SH-SY5Y (cell line): Measurements from ENCODE around the gene MICAL3.

Source experiments
- GATA2 ChIP-seq: IDR thresholded peaks from 2 replicates; pipeline ENCODE4 v1.6.1; 2011; ENCODE audit warnings: mild to moderate bottlenecking, low read depth, low read length
- GATA3 ChIP-seq: IDR thresholded peaks from 2 replicates; pipeline ENCODE4 v1.6.1; 2011; ENCODE audit warnings: low read depth, mild to moderate bottlenecking, low read length, moderate library complexity

- TF ChIP-seq GATA2, result no peak
- TF ChIP-seq GATA3, result no peak
Measured at GRCh38 chr22:17878941-17879340, 145.4 kb downstream of the MICAL3 start.
